Hepatocyte (in vitro differentiated cells): ENCODE data around the gene CEP128. TPM values are rescaled to one million over a fixed set of nuclear protein-coding genes. Genes with fewer than 3 reads are reported as not detected.

Source experiments
- DNase-seq: peaks from one replicate; pipeline ENCODE4 v3.0.0-alpha.2; 2016; ENCODE audit warnings: low spot score
- H2AFZ ChIP-seq: fragments of 200-600 bp; sonication (generic); 2 replicates; pipeline ENCODE4 v1.6.0; 2016; ENCODE audit warnings: antibody characterized with exemption, mild to moderate bottlenecking
- H3K27ac ChIP-seq: fragments of 200-600 bp; sonication (generic); 2 replicates; pipeline ENCODE4 v1.5.1; 2016; ENCODE audit warnings: mild to moderate bottlenecking
- H3K27me3 ChIP-seq: fragments of 200-600 bp; sonication (generic); 2 replicates; pipeline ENCODE4 v1.6.1; 2016
- H3K36me3 ChIP-seq: fragments of 200-600 bp; sonication (generic); replicated peaks from 2 replicates; pipeline ENCODE4 v1.5.1; 2016; ENCODE audit warnings: low read depth; ENCODE audit not compliant: insufficient read depth
- H3K4me1 ChIP-seq: fragments of 200-600 bp; sonication (generic); 2 replicates; pipeline ENCODE4 v1.5.1; 2016; ENCODE audit warnings: mild to moderate bottlenecking, moderate library complexity; ENCODE audit not compliant: insufficient read depth
- H3K4me2 ChIP-seq: fragments of 200-600 bp; sonication (generic); 2 replicates; pipeline ENCODE4 v1.6.0; 2016
- H3K4me3 ChIP-seq: fragments of 200-600 bp; sonication (generic); 2 replicates; pipeline ENCODE4 v1.5.1; 2016; ENCODE audit warnings: mild to moderate bottlenecking
- H3K79me2 ChIP-seq: fragments of 200-600 bp; sonication (generic); 2 replicates; pipeline ENCODE4 v1.6.0; 2017; ENCODE audit warnings: mild to moderate bottlenecking
- H3K9me2 ChIP-seq: fragments of 200-600 bp; sonication (generic); replicated peaks from 2 replicates; pipeline ENCODE4 v1.6.0; 2017; ENCODE audit warnings: mild to moderate bottlenecking; ENCODE audit not compliant: insufficient read depth
- H3K9me3 ChIP-seq: fragments of 200-600 bp; sonication (generic); 2 replicates; pipeline ENCODE4 v1.5.1; 2016; ENCODE audit warnings: low read depth, mild to moderate bottlenecking
- H4K20me1 ChIP-seq: fragments of 200-600 bp; sonication (generic); 2 replicates; pipeline ENCODE4 v1.6.0; 2016; ENCODE audit warnings: mild to moderate bottlenecking; ENCODE audit not compliant: insufficient read depth, poor library complexity, severe bottlenecking
- EZH2 ChIP-seq: fragments of 200-600 bp; sonication (generic); IDR thresholded peaks from 2 replicates; pipeline ENCODE4 v1.6.1; 2016; ENCODE audit warnings: antibody characterized with exemption, mild to moderate bottlenecking, borderline replicate concordance
- EZH2phosphoT487 ChIP-seq: fragments of 200-600 bp; sonication (generic); IDR thresholded peaks from one replicate; pipeline ENCODE4 v1.6.1; 2018; ENCODE audit warnings: antibody characterized with exemption, mild to moderate bottlenecking, low read depth, moderate library complexity; ENCODE audit not compliant: unreplicated experiment, severe bottlenecking
- WGBS: methylation state at CpG from one replicate; pipeline ENCODE4 v1.1.6; 2016; ENCODE audit warnings: low lambda C conversion rate; ENCODE audit errors: missing lambda C conversion rate; 5-methylcytosine and 5-hydroxymethylcytosine counted together
- polyA plus RNA-seq: library from polyadenylated mRNA; unstranded; fragments of >200 nt; fragmentation: Nextera tagmentation; extraction: Ambion mirVana; gene quantifications from 2 replicates; pipeline ENCODE4 v1.2.1, GENCODE V29; 2016
- total RNA-seq: library from RNA; depleted of rRNA; stranded (reverse); fragments of >200 nt; gene quantifications from 2 replicates; pipeline ENCODE4 v1.2.3, GENCODE V29; 2014
- TF ChIP-seq, protein P1 (sequence below): fragments of 200-600 bp; sonication (generic); IDR thresholded peaks from 2 replicates; pipeline ENCODE4 v1.5.1; 2016; ENCODE audit warnings: antibody characterized with exemption, mild to moderate bottlenecking; ENCODE audit not compliant: poor library complexity

Gene CEP128
- total and polyA plus RNA-seq, 2 experiments from 2014 or later: 1.4 to 3.6 TPM

DNA sequence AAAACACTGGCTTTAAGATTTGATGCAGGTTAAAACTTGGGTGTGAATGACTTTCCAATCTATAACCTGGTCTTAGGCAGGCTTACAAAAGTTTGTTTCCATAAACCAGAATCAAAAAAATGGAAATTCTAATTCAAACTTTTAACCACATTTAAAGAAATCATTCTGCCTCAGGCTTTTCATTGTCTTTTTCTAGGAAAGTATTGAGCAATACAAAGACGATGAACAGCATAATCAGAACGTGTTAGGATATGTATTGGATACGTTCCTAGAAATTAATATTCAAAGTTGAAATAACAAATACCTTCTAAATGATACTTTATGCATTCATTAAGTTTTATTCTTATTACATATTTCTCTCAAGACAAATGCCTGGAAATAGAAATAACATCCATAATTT lies 172.9 kb downstream of the CEP128 start:
- no peak overlapping the region for H3K4me2 ChIP-seq
- no peaks in the 10 kb centered on the region for H3K36me3 ChIP-seq
- H3K27ac ChIP-seq: no peak overlapping the region
- H3K9me3 ChIP-seq: no peaks in the 10 kb centered on the region
- no peaks in the 10 kb centered on the region for H3K4me1 ChIP-seq
- no peaks in the 10 kb centered on the region for H3K9me2 ChIP-seq
- no peaks in the 10 kb centered on the region for H4K20me1 ChIP-seq
- no peak overlapping the region for H2AFZ ChIP-seq
- no peak for DNase-seq
- H3K4me3 ChIP-seq: no peak overlapping the region
- 94% methylated on average over 3 of the region's 3 CpGs for WGBS
- no peaks in the 10 kb centered on the region for H3K79me2 ChIP-seq
- no peaks in the 10 kb centered on the region for H3K27me3 ChIP-seq
- TF ChIP-seq, protein P1, sequence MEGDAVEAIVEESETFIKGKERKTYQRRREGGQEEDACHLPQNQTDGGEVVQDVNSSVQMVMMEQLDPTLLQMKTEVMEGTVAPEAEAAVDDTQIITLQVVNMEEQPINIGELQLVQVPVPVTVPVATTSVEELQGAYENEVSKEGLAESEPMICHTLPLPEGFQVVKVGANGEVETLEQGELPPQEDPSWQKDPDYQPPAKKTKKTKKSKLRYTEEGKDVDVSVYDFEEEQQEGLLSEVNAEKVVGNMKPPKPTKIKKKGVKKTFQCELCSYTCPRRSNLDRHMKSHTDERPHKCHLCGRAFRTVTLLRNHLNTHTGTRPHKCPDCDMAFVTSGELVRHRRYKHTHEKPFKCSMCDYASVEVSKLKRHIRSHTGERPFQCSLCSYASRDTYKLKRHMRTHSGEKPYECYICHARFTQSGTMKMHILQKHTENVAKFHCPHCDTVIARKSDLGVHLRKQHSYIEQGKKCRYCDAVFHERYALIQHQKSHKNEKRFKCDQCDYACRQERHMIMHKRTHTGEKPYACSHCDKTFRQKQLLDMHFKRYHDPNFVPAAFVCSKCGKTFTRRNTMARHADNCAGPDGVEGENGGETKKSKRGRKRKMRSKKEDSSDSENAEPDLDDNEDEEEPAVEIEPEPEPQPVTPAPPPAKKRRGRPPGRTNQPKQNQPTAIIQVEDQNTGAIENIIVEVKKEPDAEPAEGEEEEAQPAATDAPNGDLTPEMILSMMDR: no peak

DNA sequence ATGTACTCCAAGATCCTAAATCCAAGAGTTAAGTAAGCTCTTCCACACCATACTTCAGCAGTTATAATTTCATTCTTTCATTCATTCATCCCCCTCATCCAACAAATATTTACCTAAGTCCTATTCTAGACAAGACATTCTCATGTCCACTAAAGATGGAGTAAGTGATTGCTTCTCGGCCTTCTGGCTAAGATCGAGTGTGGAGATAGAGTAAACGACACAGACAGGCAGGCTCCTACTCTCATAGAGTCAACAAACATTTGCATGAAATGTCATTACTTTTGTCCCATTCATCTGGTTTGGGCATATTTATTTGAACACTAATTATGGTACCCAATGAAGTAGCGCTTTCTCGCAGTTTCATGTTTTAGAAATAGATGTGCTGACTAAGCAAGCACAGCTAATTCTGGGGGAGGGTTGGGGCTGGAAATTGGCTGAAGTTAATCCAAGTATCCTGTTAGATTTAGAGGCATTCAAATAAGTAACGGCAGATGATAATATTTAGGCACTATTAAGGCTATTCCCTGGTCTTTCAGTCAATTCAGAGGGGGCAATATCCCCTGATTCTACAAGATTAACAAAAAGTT lies 176.5 kb downstream of the CEP128 start:
- no peak overlapping the region for H3K4me3 ChIP-seq

DNA sequence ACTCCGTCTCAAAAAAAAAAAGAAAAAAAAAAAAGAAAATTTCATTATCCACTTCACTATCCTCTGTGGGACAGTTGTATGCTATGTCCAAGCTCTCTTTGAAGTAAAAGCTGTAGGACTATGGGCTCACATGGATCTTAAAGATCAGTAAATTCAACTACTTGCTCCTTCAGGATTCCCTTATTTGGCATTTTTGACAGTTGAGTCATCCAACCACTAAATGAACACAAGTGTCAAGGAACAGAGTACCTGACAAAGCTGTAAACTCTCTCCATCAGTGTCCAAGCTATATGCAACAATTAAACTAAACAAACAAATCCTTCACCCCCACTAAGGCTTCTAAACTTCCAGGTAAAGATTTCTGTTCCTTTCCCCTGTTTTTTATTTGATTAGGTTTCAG lies 177.0 kb downstream of the CEP128 start:
- no peak for DNase-seq
- TF ChIP-seq EZH2phosphoT487: no peak
- TF ChIP-seq EZH2: no peak
- TF ChIP-seq, protein P1: no peak
- H2AFZ ChIP-seq: no peak overlapping the region
- H3K79me2 ChIP-seq: no peaks in the 10 kb centered on the region
- H3K4me2 ChIP-seq: no peak overlapping the region
- H3K4me1 ChIP-seq: no peaks in the 10 kb centered on the region
- H3K4me3 ChIP-seq: no peak overlapping the region
- no peaks in the 10 kb centered on the region for H3K9me3 ChIP-seq
- H3K27ac ChIP-seq: no peak overlapping the region
- H3K9me2 ChIP-seq: no peaks in the 10 kb centered on the region
- no peaks in the 10 kb centered on the region for H4K20me1 ChIP-seq
- H3K27me3 ChIP-seq: no peaks in the 10 kb centered on the region
- no CpG with 5 or more reads among the region's 1 CpG for WGBS
- H3K36me3 ChIP-seq: no peaks in the 10 kb centered on the region

More for the DNA sequence above, 176.5 kb downstream of the CEP128 start:
- H4K20me1 ChIP-seq: no peaks in the 10 kb centered on the region
- no peaks in the 10 kb centered on the region for H3K36me3 ChIP-seq
- TF ChIP-seq EZH2 (no peak), EZH2phosphoT487 (no peak)
- TF ChIP-seq, protein P1: no peak
- H3K27me3 ChIP-seq: no peaks in the 10 kb centered on the region
- no peaks in the 10 kb centered on the region for H3K79me2 ChIP-seq
- H2AFZ ChIP-seq: no peak overlapping the region
- H3K4me2 ChIP-seq: no peak overlapping the region
- no peaks in the 10 kb centered on the region for H3K9me3 ChIP-seq
- no peak for DNase-seq
- no peak overlapping the region for H3K27ac ChIP-seq
- H3K4me1 ChIP-seq: no peaks in the 10 kb centered on the region
- H3K9me2 ChIP-seq: no peaks in the 10 kb centered on the region
- WGBS: 87% methylated on average over 6 of the region's 6 CpGs
